Left lung (tissue), 10 donors: ENCODE data around the gene MTRF1L. TPM values are rescaled to one million over a fixed set of nuclear protein-coding genes. Genes with fewer than 3 reads are reported as not detected.
"Not testable (repeated sequence)": the region's sequence is repeated elsewhere in the genome, so short reads cannot be mapped to it uniquely, and the experiment has no call there.

Experiments
- ATAC-seq: fragments of 200-7000 bp; cut with Tn5 transposase; one replicate; pipeline ENCODE4 v1.9.1; 2020; ENCODE audit warnings: moderate library complexity
- DNase-seq, 4 donors: peaks; one replicate each; pipeline ENCODE4 v3.0.0-alpha.2; 2013 to 2020
- H3K27ac ChIP-seq, 2 donors: fragments of 200-600 bp; sonication (generic) in 1 of 2; one replicate each; pipeline versions ENCODE4 v1.5.0 to v1.8.0; 2020 to 2021
- H3K27me3 ChIP-seq, 2 donors: fragments of 200-600 bp; sonication (generic) in 1 of 2; one replicate each; pipeline versions ENCODE4 v1.5.0 to v1.8.0; 2020 to 2021
- H3K36me3 ChIP-seq, 2 donors: fragments of 200-600 bp; sonication (generic) in 1 of 2; one replicate each; pipeline versions ENCODE4 v1.5.0 to v1.8.0; 2020 to 2021
- H3K4me1 ChIP-seq, 2 donors: fragments of 200-600 bp; one replicate each; pipeline ENCODE4 v1.8.0; 2021
- H3K4me3 ChIP-seq, 2 donors: fragments of 200-600 bp; sonication (generic) in 1 of 2; one replicate each; pipeline versions ENCODE4 v1.5.0 to v1.8.0; 2020 to 2021; ENCODE audit warnings: mild to moderate bottlenecking in 1 of 2
- H3K9me3 ChIP-seq, 2 donors: fragments of 200-600 bp; sonication (generic) in 1 of 2; one replicate each; pipeline versions ENCODE4 v1.5.0 to v1.8.0; 2020 to 2021
- intact Hi-C, 2 donors: fragments of 100-400 bp; cut with DNase I; formaldehyde crosslinking; loops; one replicate each; pipeline versions ENCODE4 v1.11.2 to v1.14.2; 2022
- polyA plus RNA-seq, 6 donors: library from polyadenylated mRNA; unstranded; fragments of 120-200 nt; gene quantifications; one replicate each; pipeline ENCODE4 v1.2.1, GENCODE V29; 2013; ENCODE audit not compliant: insufficient read length in 6 of 6
- total RNA-seq, 2 donors: library from RNA; stranded (reverse); fragmentation: NEBNext Ultra II Directional; extraction: Animal tissue kit (Norgen Biotek cat#: 25700); gene quantifications; one replicate each; pipeline ENCODE4 v1.2.1, GENCODE V29; 2021
- TF ChIP-seq, protein P1 (sequence below), 2 donors: fragments of 200-600 bp; sonication (generic) in 1 of 2; IDR thresholded peaks; one replicate each; pipeline versions ENCODE4 v1.5.0 to v1.8.0; 2021; ENCODE audit warnings: antibody characterized with exemption in 2 of 2
- donor health status: DM: no; HTN: yes; CAD: no.
- donor health status: DM: no; HTN: no; CAD: no.

Gene MTRF1L
- total and polyA plus RNA-seq, 8 donors: 14.7 to 26.8 (median 20.9) TPM

DNA sequence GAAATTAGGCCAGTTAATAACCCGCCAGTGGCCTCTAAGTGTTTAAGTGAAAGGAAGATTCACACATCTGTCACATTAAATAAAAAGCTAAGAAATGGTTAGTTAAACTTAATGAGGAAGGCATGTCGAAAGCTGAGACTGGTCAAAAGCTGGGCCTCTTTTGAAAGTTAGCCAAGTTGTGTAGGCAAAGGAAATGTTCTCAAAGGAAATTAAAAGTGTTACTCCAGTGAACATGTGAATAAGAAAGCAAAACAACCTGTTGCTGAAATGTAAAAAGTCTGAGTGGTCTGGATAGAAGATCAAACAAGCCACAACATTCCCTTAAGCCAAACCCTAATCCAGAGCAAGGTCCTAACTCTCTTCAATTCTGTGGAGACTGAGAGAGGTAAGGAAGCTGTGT is 10.9 kb upstream of the MTRF1L start:
- TF ChIP-seq, protein P1, sequence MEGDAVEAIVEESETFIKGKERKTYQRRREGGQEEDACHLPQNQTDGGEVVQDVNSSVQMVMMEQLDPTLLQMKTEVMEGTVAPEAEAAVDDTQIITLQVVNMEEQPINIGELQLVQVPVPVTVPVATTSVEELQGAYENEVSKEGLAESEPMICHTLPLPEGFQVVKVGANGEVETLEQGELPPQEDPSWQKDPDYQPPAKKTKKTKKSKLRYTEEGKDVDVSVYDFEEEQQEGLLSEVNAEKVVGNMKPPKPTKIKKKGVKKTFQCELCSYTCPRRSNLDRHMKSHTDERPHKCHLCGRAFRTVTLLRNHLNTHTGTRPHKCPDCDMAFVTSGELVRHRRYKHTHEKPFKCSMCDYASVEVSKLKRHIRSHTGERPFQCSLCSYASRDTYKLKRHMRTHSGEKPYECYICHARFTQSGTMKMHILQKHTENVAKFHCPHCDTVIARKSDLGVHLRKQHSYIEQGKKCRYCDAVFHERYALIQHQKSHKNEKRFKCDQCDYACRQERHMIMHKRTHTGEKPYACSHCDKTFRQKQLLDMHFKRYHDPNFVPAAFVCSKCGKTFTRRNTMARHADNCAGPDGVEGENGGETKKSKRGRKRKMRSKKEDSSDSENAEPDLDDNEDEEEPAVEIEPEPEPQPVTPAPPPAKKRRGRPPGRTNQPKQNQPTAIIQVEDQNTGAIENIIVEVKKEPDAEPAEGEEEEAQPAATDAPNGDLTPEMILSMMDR (IDR thresholded peaks at IDR 0.05): no peak
- intact Hi-C loops: loop anchor here in 1 of 2 donors (10.0 kb wide), 1 partner anchor 149 kb away; no protein-coding TSS in a partner anchor
- no peaks in the 10 kb centered on the region for H3K9me3 ChIP-seq
- no peak overlapping the region for H3K4me3 ChIP-seq
- no peaks in the 10 kb centered on the region for H3K4me1 ChIP-seq
- no peaks in the 10 kb centered on the region for H3K36me3 ChIP-seq
- ATAC-seq (no peak), DNase-seq (no peak)
- no peaks in the 10 kb centered on the region for H3K27me3 ChIP-seq
- H3K27ac ChIP-seq: no peak overlapping the region

DNA sequence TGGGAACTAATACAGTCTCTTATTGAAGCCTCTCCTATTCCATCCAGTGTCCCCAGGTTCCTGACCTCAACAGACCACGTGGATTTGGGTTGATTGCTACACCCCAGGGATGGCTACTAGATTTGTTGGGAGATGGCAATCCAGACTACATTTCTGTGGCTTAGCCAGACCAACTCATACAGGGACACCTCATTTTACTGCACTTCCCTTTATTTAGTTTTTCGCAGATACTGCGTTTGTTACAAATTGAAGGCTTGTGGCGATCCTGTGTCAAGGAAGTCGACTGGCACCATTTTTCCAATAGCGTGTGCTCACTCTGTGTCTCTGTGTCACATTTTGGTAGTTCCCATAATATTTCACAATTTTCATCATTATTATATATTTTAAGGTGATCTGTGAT is 10.3 kb upstream of the MTRF1L start:
- Histone ChIP-seq H3K4me3 (no peak overlapping the region), H3K4me1 (no peaks in the 10 kb centered on the region), H3K36me3 (no peaks in the 10 kb centered on the region), H3K27me3 (no peaks in the 10 kb centered on the region), H3K9me3 (no peaks in the 10 kb centered on the region), H3K27ac (no peak overlapping the region)
- TF ChIP-seq, protein P1 (IDR thresholded peaks at IDR 0.05): no peak
- ATAC-seq: no peak
- intact Hi-C loops: loop anchor here in 1 of 2 donors (10.0 kb wide), 1 partner anchor 148 kb away; no protein-coding TSS in a partner anchor
- no peak for DNase-seq

DNA sequence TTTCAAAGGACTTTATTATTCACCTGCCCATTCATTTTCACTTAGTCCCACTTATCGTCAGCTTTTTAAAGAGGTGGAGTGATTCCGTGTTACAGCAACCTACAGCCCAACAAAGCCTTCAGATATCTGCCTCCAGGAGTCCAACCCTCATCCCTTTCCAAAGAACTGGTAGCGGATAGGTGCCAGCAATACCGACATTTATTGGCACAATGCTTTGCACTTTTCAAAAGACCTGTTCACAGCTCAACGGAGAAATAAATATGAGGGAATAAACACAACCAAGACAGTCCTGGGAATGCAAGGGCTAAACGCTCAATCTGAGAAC is 819 bp upstream of the MTRF1L start:
- TF ChIP-seq, protein P1 (IDR thresholded peaks at IDR 0.05): no peak
- DNase-seq: no peak
- Histone ChIP-seq H3K27ac (peak overlapping the region; percentile 88 to 89), H3K27me3 (no peaks in the 10 kb centered on the region), H3K4me1 (peaks cover 11 to 32% of the 10 kb centered on the region in 2 donors), H3K9me3 (no peaks in the 10 kb centered on the region), H3K4me3 (peak overlapping the region; percentile 59 to 71), H3K36me3 (peaks cover 0 to 2% of the 10 kb centered on the region in 2 donors)
- peak; percentile 20 for ATAC-seq
- intact Hi-C loops: no loop called here

DNA sequence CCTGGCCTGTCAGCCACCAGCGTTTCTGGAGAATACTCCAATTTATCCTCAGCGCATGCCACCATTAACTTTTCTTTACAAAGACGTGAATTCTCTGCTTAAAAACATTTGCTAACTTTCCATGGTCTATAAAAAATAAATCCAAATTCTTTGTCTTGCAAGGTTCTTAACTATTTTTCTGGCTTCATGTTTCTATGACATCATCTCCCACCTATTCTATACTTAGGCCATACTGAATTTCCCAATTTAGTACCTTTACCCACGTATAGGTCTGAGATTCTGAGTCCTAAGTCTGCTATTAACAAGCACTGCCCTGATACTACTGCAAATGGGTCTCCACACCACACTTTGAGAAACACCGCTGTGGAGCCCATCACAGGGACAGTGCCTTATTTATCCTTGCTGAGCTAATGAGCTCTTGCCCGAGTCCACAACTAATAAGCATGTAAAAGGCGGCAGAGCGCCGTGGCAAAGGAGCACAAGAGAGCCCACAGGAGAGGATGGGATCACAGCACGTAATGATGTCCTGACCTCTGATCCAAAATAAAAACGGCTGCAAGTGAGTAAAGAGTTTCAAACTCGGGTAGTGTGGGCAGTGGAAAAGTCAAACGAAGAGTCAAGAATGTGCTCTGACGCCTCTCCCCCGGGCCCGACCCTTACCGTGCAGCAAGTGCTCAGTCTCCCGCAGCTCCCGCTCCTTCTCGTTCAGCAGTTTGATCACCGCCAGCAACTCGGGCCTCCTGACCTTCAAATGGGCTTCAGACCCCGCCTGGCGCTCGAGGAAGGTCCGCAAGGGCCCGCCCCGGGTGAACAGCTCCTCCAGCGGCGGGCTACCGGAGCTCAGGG is 519 bp downstream of the MTRF1L start:
- Histone ChIP-seq H3K27me3 (no peaks in the 10 kb centered on the region), H3K27ac (peak overlapping the region; percentile 88 to 89), H3K9me3 (no peaks in the 10 kb centered on the region), H3K4me1 (peaks cover 11 to 32% of the 10 kb centered on the region in 2 donors), H3K36me3 (peaks cover 0 to 15% of the 10 kb centered on the region in 2 donors), H3K4me3 (peak overlapping the region; percentile 59 to 71)
- TF ChIP-seq, protein P1 (IDR thresholded peaks at IDR 0.05): peak in 1 of 2 donors; percentile 15
- intact Hi-C loops: no loop called here
- DNase-seq (peak in 1 of 4 donors; percentile 18), ATAC-seq (peak; percentile 9)

DNA sequence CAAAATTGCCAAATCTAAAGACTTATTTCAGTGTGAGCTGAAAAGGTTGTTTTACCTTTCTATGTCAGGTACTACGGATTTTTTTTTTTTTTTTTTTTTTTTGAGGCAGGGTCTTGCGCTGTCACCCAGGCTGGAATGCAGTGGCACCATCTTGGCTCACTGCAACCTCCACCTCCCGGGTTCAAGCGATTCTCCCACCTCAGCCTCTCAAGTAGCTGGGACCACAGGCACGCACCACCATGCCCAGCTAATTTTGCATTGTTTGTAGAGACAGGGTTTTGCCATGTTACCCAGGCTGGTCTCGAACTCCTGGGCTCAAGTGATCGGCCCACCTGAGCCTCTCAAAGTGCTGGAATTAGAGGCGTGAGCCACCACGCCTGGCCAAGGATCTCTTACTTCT is 1.7 kb downstream of the MTRF1L start:
- H3K36me3 ChIP-seq: peaks cover 0 to 20% of the 10 kb centered on the region in 2 donors
- H3K27ac ChIP-seq, H3K9me3 ChIP-seq, intact Hi-C loops, ATAC-seq, DNase-seq, H3K27me3 ChIP-seq: not testable (repeated sequence)
- H3K4me1 ChIP-seq: peaks cover 11 to 32% of the 10 kb centered on the region in 2 donors
- H3K4me3 ChIP-seq: peak overlapping the region in 1 of 2 donors; percentile 71
